ENCODE measurements around the gene AUTS2.

- TF ChIP-seq CTCF (IDR thresholded peaks at IDR 0.05; ENCODE audit: insufficient read depth, low read length, poor library complexity, severe bottlenecking) (no peak), EZH2phosphoT487 (conservative IDR thresholded peaks at IDR 0.05; ENCODE audit: low read length) (no peak)
These were observed 14.7 kb downstream of the AUTS2 start for GRCh38 chr7:69612981-69613380.

Measured in SU-DHL-6 (cell line).